H1 (cell line): ENCODE data around the gene PPIC. TPM values are rescaled to one million over a fixed set of nuclear protein-coding genes. Genes with fewer than 3 reads are reported as not detected.

Source experiments
- CTCF ChIA-PET: fragments of 300-600 bp; sonication (Branson Sonifier 250); formaldehyde crosslinking; loops from one replicate; lab custom pipeline; 2021; ENCODE audit not compliant: partially characterized antibody; lab: Charles Lee
- POLR2A ChIA-PET: fragments of 300-600 bp; sonication (Branson Sonifier 250); formaldehyde crosslinking; loops from one replicate; lab custom pipeline; 2021; ENCODE audit warnings: inconsistent platforms; ENCODE audit not compliant: partially characterized antibody; lab: Charles Lee
- DNase-seq, 2 experiments: peaks; one replicate each; pipeline versions ENCODE4 v3.0.0 to v3.0.0-alpha.2; 2010 to 2022; ENCODE audit warnings: low spot score in 2 of 2, low read depth in 1 of 2, mixed read lengths in 1 of 2
- FAIRE-seq: peaks from 2 replicates; lab custom pipeline; 2011; peaks lifted over from hg19 to GRCh38; lab: Jason Lieb, UNC
- H2AFZ ChIP-seq: 2 replicates; pipeline ENCODE4 v1.8.1; 2012; ENCODE audit warnings: low read length, inconsistent platforms
- H2AK5ac ChIP-seq: 2 replicates; pipeline ENCODE4 v1.6.1; 2013; ENCODE audit warnings: low read depth, low read length
- H2BK120ac ChIP-seq: replicated peaks from 2 replicates; pipeline ENCODE3; 2013; ENCODE audit warnings: low read depth, low read length, inconsistent platforms
- H2BK12ac ChIP-seq: 2 replicates; pipeline ENCODE4 v1.6.1; 2013; ENCODE audit warnings: low read depth, low read length
- H2BK15ac ChIP-seq: 2 replicates; pipeline ENCODE4 v1.6.1; 2013; ENCODE audit warnings: low read length
- H2BK20ac ChIP-seq: 2 replicates; pipeline ENCODE4 v1.6.1; 2013; ENCODE audit warnings: low read length
- H2BK5ac ChIP-seq: 2 replicates; pipeline ENCODE4 v1.6.1; 2013; ENCODE audit warnings: low read depth, low read length
- H3K14ac ChIP-seq: 2 replicates; pipeline ENCODE4 v1.6.1; 2013; ENCODE audit warnings: inconsistent platforms; ENCODE audit not compliant: insufficient read length
- H3K18ac ChIP-seq: 2 replicates; pipeline ENCODE4 v1.6.1; 2013; ENCODE audit warnings: low read length; ENCODE audit errors: extremely low read depth
- H3K23ac ChIP-seq: 2 replicates; pipeline ENCODE4 v1.6.1; 2013; ENCODE audit warnings: inconsistent platforms; ENCODE audit not compliant: insufficient read length
- H3K23me2 ChIP-seq: 2 replicates; pipeline ENCODE4 v1.6.1; 2013; ENCODE audit warnings: low read depth, low read length
- H3K27ac ChIP-seq: 2 replicates; pipeline ENCODE4 v1.6.1; 2011; ENCODE audit warnings: low read depth, low read length, inconsistent platforms
- H3K27me3 ChIP-seq, 4 experiments: replicated peaks in 1 of 4; 1 replicate in 1 of 4; 2 replicates in 3 of 4; pipeline versions ENCODE4 v1.6.1 to v1.8.1; 2011 to 2013; ENCODE audit warnings: low read length in 3 of 4, mild to moderate bottlenecking in 3 of 4, inconsistent platforms in 2 of 4, mixed read lengths in 2 of 4, moderate library complexity in 1 of 4; ENCODE audit not compliant: control insufficient read depth in 3 of 4, insufficient read depth in 3 of 4; ENCODE audit errors: extremely low read depth in 1 of 4
- H3K36me3 ChIP-seq, 4 experiments: 2 replicates each; pipeline versions ENCODE4 v1.6.1 to v1.8.1; 2011 to 2013; ENCODE audit warnings: mild to moderate bottlenecking in 4 of 4, low read length in 3 of 4, moderate library complexity in 2 of 4, control low read depth in 1 of 4, inconsistent platforms in 1 of 4; ENCODE audit not compliant: insufficient read depth in 4 of 4, control insufficient read depth in 2 of 4
- H3K4ac ChIP-seq: replicated peaks from 2 replicates; pipeline ENCODE3; 2013; ENCODE audit warnings: low read length, low read depth, mixed read lengths, inconsistent platforms; ENCODE audit not compliant: insufficient read length
- H3K4me1 ChIP-seq, 4 experiments: replicated peaks in 1 of 4; 1 replicate in 1 of 4; 2 replicates in 3 of 4; pipeline versions ENCODE4 v1.6.1 to v1.8.1; 2011 to 2013; ENCODE audit warnings: low read length in 3 of 4, inconsistent platforms in 2 of 4, mixed read lengths in 1 of 4; ENCODE audit not compliant: insufficient read depth in 4 of 4, control insufficient read depth in 3 of 4
- H3K4me2 ChIP-seq, 2 experiments: 2 replicates each; pipeline versions ENCODE4 v1.6.1 to v1.8.1; 2011 to 2013; ENCODE audit warnings: low read depth in 2 of 2, low read length in 2 of 2, control low read depth in 1 of 2, inconsistent platforms in 1 of 2, mild to moderate bottlenecking in 1 of 2; ENCODE audit not compliant: insufficient read depth in 1 of 2
- H3K4me3 ChIP-seq, 4 experiments: fragments of 200-600, 300-600 bp in 1 of 4; sonication (generic), shearing (Covaris generic), sonication (Bioruptor Twin) in 1 of 4; 2 replicates each; pipeline versions ENCODE4 v1.5.1 to v1.8.1; 2011 to 2016; ENCODE audit warnings: low read length in 4 of 4, low read depth in 3 of 4, control low read depth in 2 of 4, inconsistent platforms in 2 of 4, mild to moderate bottlenecking in 2 of 4, mixed read lengths in 1 of 4, moderate library complexity in 1 of 4; ENCODE audit not compliant: insufficient read depth in 2 of 4; ENCODE audit errors: extremely low read depth in 1 of 4
- H3K56ac ChIP-seq: replicated peaks from 2 replicates; pipeline ENCODE3; 2013; ENCODE audit warnings: low read depth, mild to moderate bottlenecking, mixed read lengths, low read length, inconsistent platforms; ENCODE audit not compliant: insufficient read length
- H3K79me1 ChIP-seq: 2 replicates; pipeline ENCODE4 v1.6.1; 2013; ENCODE audit warnings: low read depth, low read length, control low read depth
- H3K79me2 ChIP-seq, 2 experiments: 2 replicates each; pipeline versions ENCODE4 v1.6.1 to v1.8.1; 2012 to 2013; ENCODE audit warnings: low read length in 2 of 2, mild to moderate bottlenecking in 2 of 2, inconsistent platforms in 1 of 2; ENCODE audit not compliant: insufficient read depth in 2 of 2, control insufficient read depth in 1 of 2
- H3K9ac ChIP-seq, 4 experiments: replicated peaks in 1 of 4; 1 replicate in 1 of 4; 2 replicates in 3 of 4; pipeline versions ENCODE4 v1.6.1 to v1.8.1; 2011 to 2013; ENCODE audit warnings: low read depth in 3 of 4, low read length in 3 of 4, control low read depth in 2 of 4, mild to moderate bottlenecking in 2 of 4, moderate library complexity in 2 of 4, inconsistent platforms in 1 of 4; ENCODE audit errors: extremely low read depth in 1 of 4
- H3K9me3 ChIP-seq, 2 experiments: 2 replicates each; pipeline versions ENCODE4 v1.6.1 to v1.8.1; 2012 to 2013; ENCODE audit warnings: mild to moderate bottlenecking in 2 of 2, moderate library complexity in 2 of 2, control low read depth in 1 of 2, inconsistent platforms in 1 of 2, low read depth in 1 of 2, low read length in 1 of 2, mixed read lengths in 1 of 2; ENCODE audit not compliant: insufficient read depth in 2 of 2
- H4K20me1 ChIP-seq, 2 experiments: replicated peaks in 1 of 2; 2 replicates each; pipeline versions ENCODE3 to v1.8.1; 2011 to 2013; ENCODE audit warnings: inconsistent platforms in 2 of 2, low read length in 2 of 2, mild to moderate bottlenecking in 1 of 2; ENCODE audit not compliant: insufficient read depth in 2 of 2, control insufficient read depth in 1 of 2
- H4K5ac ChIP-seq: 2 replicates; pipeline ENCODE4 v1.6.1; 2013; ENCODE audit warnings: low read length, low read depth, mixed read lengths, inconsistent platforms; ENCODE audit not compliant: insufficient read length
- H4K8ac ChIP-seq: 2 replicates; pipeline ENCODE4 v1.8.0; 2013; ENCODE audit warnings: mild to moderate bottlenecking, moderate library complexity, low read length, inconsistent platforms; ENCODE audit not compliant: insufficient read depth; ENCODE audit errors: extremely low read depth
- H4K91ac ChIP-seq: replicated peaks from 2 replicates; pipeline ENCODE3; 2013; ENCODE audit warnings: low read length, mixed read lengths, inconsistent platforms; ENCODE audit not compliant: insufficient read length
- ATF2 ChIP-seq: IDR thresholded peaks from 2 replicates; pipeline ENCODE4 v1.6.1; 2012; ENCODE audit warnings: low read length, inconsistent platforms
- BACH1 ChIP-seq: IDR thresholded peaks from 2 replicates; pipeline ENCODE4 v1.6.1; 2012; ENCODE audit warnings: low read length, improper control_type of control experiment
- EGR1 ChIP-seq: IDR thresholded peaks from 2 replicates; pipeline ENCODE4 v1.6.1; 2011; ENCODE audit warnings: low read depth, low read length, borderline replicate concordance
- JUND ChIP-seq: IDR thresholded peaks from 2 replicates; pipeline ENCODE4 v1.6.1; 2011; ENCODE audit warnings: mild to moderate bottlenecking, improper control_type of control experiment, low read length
- NANOG ChIP-seq: IDR thresholded peaks from 2 replicates; pipeline ENCODE4 v1.6.1; 2011; ENCODE audit warnings: low read length, low read depth, mild to moderate bottlenecking, inconsistent platforms; ENCODE audit not compliant: insufficient read depth, poor library complexity, severe bottlenecking
- PHF8 ChIP-seq: fragments of 200-600 bp; sonication (generic); conservative IDR thresholded peaks from 2 replicates; pipeline ENCODE4 v1.7.1; 2012; ENCODE audit warnings: low read depth, mild to moderate bottlenecking, inconsistent platforms, low read length, moderate library complexity
- RNF2 ChIP-seq: fragments of 200-900, 300-1000 bp; sonication (generic); IDR thresholded peaks from 2 replicates; pipeline ENCODE4 v1.7.1; 2016; ENCODE audit warnings: borderline replicate concordance, low read depth, mild to moderate bottlenecking, antibody characterized with exemption, low read length; ENCODE audit not compliant: poor library complexity, severe bottlenecking; ENCODE audit errors: missing control alignments
- SIN3A ChIP-seq, 2 experiments: IDR thresholded peaks in 1 of 2; conservative IDR thresholded peaks in 1 of 2; 2 replicates each; pipeline ENCODE4 v1.6.1; 2011 to 2012; ENCODE audit warnings: low read length in 2 of 2, improper control_type of control experiment in 1 of 2, low read depth in 1 of 2, mild to moderate bottlenecking in 1 of 2
- TAF1 ChIP-seq: IDR thresholded peaks from 2 replicates; pipeline ENCODE4 v1.6.1; 2011; ENCODE audit warnings: mild to moderate bottlenecking, low read depth, low read length
- TBP ChIP-seq: IDR thresholded peaks from 2 replicates; pipeline ENCODE4 v1.6.1; 2011; ENCODE audit warnings: low read depth, low read length, improper control_type of control experiment
- ZNF274 ChIP-seq: IDR thresholded peaks from 2 replicates; pipeline ENCODE4 v1.7.0; 2012; ENCODE audit warnings: low read length, borderline replicate concordance; ENCODE audit errors: extremely low read depth
- WGBS, 2 experiments: shearing (Covaris generic) in 1 of 2; methylation state at CpG; one replicate each; pipeline versions ENCODE4 v1.1.6 to v1.1.7; 2013 to 2015; ENCODE audit warnings: low lambda C conversion rate in 2 of 2, mixed read lengths in 2 of 2, inconsistent platforms in 1 of 2, low coverage in 1 of 2, missing lambda C conversion rate in 1 of 2; ENCODE audit not compliant: insufficient replicate concordance in 2 of 2, insufficient coverage in 1 of 2, insufficient read length in 1 of 2; ENCODE audit errors: extremely low coverage in 1 of 2, missing lambda C conversion rate in 1 of 2; 5-methylcytosine and 5-hydroxymethylcytosine counted together
- polyA plus RNA-seq, 7 experiments: library from polyadenylated mRNA; depleted of rRNA in 3 of 7; stranded (reverse) in 5 of 7; unstranded in 2 of 7; fragments of >200 nt in 5 of 7; fragments of 200-250 nt in 2 of 7; gene quantifications; 1 replicate in 5 of 7; 2 replicates in 1 of 7; 4 replicates in 1 of 7; pipeline versions ENCODE4 v1.2.1 to v1.2.3, GENCODE V29; 2011 to 2013; ENCODE audit warnings: missing spikeins in 2 of 7, mixed read lengths in 2 of 7
- total RNA-seq: library from RNA; stranded (reverse); fragmentation: NEBNext Ultra II Directional; extraction: Animal tissue kit (Norgen Biotek cat#: 25700); gene quantifications from 2 replicates; pipeline ENCODE4 v1.2.1, GENCODE V29; 2021

The PPIC gene
- total and polyA plus RNA-seq, 2 of the 8 experiments (the other 6 are each of a cell fraction or from before 2014, with no cell fraction given) = 8.5 to 10.4 TPM

- Histone ChIP-seq H2BK12ac (no peak overlapping the region), H4K91ac (no peak overlapping the region), H3K27me3 (peaks cover 35 to 57% (median 45%) of the 10 kb centered on the region in 4 experiments), H3K79me2 (no peaks in the 10 kb centered on the region), H2BK5ac (no peak overlapping the region), H3K27ac (no peak overlapping the region), H3K56ac (no peak overlapping the region), H3K4ac (no peak overlapping the region), H3K9me3 (no peaks in the 10 kb centered on the region), H3K23me2 (peaks cover 16% of the 10 kb centered on the region), H2AK5ac (no peak overlapping the region), H3K14ac (no peak overlapping the region), H3K4me1 (peaks cover 0 to 26% (median 11%) of the 10 kb centered on the region in 4 experiments; a peak in 6 of 7 replicates), H4K5ac (no peak overlapping the region), H2BK120ac (no peak overlapping the region), H2AFZ (no peak overlapping the region), H4K20me1 (peaks cover 3 to 4% of the 10 kb centered on the region in 2 experiments), H3K4me2 (no peak overlapping the region), H3K36me3 (no peaks in the 10 kb centered on the region), H2BK20ac (no peak overlapping the region), H3K4me3 (no peak overlapping the region), H2BK15ac (no peak overlapping the region), H3K18ac (no peak overlapping the region), H3K23ac (no peak overlapping the region), H3K9ac (no peak overlapping the region), H4K8ac (no peak overlapping the region), H3K79me1 (no peaks in the 10 kb centered on the region)
- no peak for FAIRE-seq
- 87% methylated on average over 3 of the region's 3 CpGs; no CpG with 5 or more reads in 1 of the 2 experiments for WGBS, 2 experiments
- ChIA-PET CTCF (interaction anchor here (0.8 to 4.5 kb wide), 8 partner anchors 8 to 567 kb away, joined by 3 to 21 read pairs (median 3); no protein-coding TSS in a partner anchor), POLR2A (no interaction called here)
- no peak for DNase-seq
- no peak for TF ChIP-seq NANOG
- TF ChIP-seq SIN3A (conservative IDR thresholded peaks at IDR 0.05 in 1 of 2, IDR thresholded peaks at IDR 0.05 in 1 of 2; ENCODE audit: low read depth in 1 of 2, low read length in 2 of 2) = no peak
- no peak for TF ChIP-seq BACH1
- no peak for TF ChIP-seq RNF2
- no peak for TF ChIP-seq JUND
- TF ChIP-seq EGR1 = no peak
- no peak for TF ChIP-seq TBP
- TF ChIP-seq PHF8 = no peak
- no peak for TF ChIP-seq TAF1
- no peak for TF ChIP-seq ZNF274
- TF ChIP-seq ATF2 = no peak
These were observed 46.8 kb upstream of the PPIC start for GRCh38 chr5:123083298-123083697.
